Eye (tissue), 1 donor: ENCODE measurements around the gene ZNF469.

ENCODE experiments used
- DNase-seq: peaks from one replicate; pipeline ENCODE4 v3.0.0-alpha.2; 2015

ZNF469 gene

DNA sequence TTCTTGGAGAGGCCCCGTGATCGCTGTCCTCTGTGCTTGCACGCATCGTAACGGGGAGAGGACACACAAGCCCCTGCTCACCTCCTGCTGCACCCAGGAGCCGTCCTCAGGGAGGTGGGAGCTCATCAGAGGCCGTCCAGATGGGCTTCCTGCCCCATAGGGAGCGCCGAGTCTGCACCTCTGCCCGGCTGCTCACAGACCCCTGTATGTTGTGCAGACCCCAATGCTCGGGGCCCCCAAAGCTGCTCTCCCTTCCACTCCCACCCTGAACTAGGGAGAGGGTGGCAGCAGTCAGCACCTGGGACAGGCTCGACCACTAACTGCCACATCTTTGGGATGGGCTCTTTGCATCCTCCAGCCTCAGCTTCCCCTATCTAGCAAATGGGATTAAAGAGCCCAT lies 4.4 kb upstream of the ZNF469 start:
- no peak for DNase-seq

DNA sequence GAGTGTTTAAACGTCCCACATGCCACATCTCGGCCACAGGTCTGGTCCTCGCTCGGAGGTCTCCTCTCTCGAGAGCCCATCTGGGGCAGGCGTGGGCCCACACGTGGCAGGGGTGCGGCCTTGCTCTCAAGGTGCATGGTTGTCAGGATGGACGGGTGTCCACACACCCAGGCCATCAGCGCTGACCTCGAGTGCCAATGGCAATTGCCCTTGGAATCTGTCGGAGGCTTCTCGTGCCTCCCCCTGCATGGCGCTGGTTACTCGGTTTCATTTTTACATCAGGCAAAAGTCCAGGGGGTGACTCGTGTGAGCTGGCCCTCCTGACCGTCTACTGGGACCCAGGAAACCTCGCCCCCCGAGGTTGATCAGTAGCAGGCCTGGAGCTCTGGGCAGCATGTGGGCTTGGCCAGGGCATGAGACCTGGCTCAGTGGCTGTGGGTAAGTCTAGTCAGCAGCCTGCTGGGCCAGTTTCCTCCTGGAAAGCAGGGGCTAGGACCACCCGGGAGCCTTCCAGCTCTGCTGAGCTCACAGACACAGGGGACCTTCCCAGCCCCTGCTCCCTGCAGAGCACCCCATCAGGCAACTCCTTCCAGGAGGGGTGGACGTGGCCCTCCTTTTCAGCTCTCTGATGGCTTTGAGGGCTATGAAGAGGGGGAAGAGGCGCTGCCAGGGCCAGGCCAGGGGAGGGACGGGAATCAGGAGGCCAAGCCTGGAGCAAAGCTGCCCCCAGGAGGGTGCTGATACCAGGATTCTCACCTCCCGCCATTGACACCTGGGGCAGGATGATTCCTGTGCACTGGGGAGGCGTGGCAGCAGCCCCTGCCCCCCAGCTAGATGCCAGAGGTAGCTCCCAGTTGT lies 3.7 kb upstream of the ZNF469 start:
- no peak for DNase-seq

DNA sequence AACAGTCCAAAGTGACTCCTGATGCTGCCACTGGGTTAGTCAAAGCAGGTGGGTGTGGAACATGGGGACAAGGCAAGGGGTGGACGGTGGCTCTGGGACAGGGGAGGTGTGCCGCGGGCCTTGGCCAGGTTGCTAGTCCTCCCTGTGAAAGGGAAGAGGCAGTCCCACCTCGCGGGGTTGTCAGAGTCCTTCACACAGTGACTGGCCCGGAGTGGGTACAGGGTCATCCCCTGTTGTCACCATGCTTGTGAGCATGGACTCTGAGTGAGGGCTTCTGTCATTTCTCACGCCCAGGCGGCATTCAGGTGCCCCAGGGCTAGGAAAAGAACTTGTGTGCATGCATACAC lies 3.1 kb upstream of the ZNF469 start:
- DNase-seq = no peak

- DNase-seq = no peak
Measured at GRCh38 chr16:88380099-88380498, 2.7 kb upstream of the ZNF469 start.

- DNase-seq = no peak
Measured at GRCh38 chr16:88380619-88381018, 2.1 kb upstream of the ZNF469 start.

GRCh38 chr16:88381820-88382451 lies 823 bp upstream of the ZNF469 start:
- no peak for DNase-seq

DNA sequence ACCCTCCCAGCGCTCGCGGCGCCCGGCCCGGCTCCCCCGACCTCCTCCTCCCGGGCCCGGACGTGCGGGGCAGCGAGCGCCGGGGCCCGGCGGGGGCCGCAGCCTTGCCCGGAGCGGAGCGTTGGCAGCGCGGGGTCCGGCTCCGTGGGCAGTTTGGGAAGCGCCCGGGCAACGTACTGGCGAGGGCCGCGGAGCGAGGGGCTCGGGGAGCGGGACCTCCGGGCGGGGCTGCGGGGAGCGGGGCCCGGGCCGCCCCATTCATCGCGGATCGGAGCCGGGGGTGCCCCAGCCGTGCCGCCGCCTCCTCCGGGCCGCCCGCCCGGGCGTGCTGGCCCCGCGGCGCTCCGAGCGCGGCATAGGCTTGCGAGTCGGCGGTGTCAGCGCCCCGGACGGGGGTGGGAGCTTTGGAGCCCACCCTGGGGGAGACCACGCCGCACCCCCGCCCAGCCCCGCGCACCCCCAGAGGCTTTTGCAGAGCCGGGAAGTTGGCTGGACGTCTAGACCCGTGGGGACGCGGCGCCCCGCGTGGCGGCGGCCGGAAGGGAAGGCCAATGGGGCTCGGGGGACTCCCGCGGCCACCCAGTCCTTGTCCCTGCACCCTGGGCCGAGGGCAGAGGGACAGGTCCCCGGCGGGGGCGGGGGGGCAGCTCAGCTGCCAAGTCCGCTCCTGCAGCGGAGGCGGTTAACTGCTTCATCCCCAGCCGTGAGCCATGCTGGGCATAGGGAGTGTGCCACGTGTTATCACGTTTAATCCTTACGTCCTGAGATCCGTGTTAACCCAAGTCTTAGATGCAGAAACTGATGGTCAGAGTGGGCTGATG lies 852 bp downstream of the ZNF469 start:
- peak; percentile 70 for DNase-seq

- no peak for DNase-seq
Measured at GRCh38 chr16:88384222-88385111, 1.7 kb downstream of the ZNF469 start.

DNA sequence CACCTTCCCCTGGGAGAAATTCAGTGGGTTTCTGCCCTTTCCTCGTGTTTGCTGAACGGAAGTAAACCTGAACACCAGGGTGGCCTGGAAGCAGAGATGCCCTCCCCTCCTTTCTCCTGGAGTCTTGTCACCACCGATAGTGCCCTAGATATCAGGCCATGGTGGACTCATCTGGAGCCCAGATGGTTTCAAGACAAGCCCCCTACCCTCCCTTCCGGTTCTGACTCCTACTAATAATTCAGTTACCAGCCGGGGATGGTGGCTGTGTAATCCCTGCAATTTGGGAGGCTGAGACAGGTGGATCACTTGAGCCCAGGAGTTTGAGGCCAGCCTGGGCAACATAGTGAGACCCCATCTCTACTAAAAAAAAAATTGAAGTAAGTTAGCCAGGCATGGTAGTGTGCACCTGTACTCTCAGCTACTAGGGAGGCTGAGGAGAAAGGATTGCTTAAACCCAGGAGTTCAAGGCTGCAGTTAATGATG lies 2.4 kb downstream of the ZNF469 start:
- no peak for DNase-seq

- DNase-seq = no peak
Measured at GRCh38 chr16:88385831-88386815, 3.4 kb downstream of the ZNF469 start.

GRCh38 chr16:88387180-88387765 lies 4.5 kb downstream of the ZNF469 start:
- no peak for DNase-seq

GRCh38 chr16:88387941-88388627 lies 5.3 kb downstream of the ZNF469 start:
- DNase-seq = peak; percentile 70

GRCh38 chr16:88389191-88389590 lies 6.4 kb downstream of the ZNF469 start:
- no peak for DNase-seq

GRCh38 chr16:88389621-88390160 lies 6.9 kb downstream of the ZNF469 start:
- DNase-seq = no peak

DNA sequence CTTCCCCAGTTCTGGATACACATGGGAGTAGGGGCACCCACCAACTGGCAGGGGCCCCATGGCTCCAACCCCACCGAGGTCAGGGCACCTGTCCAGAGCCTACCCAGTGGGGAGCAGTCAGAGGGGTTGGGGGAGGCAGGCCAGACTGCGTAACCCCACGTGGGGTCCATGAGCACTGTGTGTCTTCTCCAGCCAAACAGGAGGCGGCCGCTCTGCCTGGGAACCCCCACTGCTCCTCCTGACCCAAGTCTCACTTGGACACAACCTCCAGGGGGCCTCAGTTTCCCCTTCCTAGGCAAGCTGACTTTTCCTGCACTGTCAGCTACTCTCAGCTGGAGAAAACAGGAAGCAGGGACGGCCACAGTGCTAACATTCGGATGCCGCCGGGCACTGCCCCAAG lies 7.5 kb downstream of the ZNF469 start:
- DNase-seq = no peak

DNA sequence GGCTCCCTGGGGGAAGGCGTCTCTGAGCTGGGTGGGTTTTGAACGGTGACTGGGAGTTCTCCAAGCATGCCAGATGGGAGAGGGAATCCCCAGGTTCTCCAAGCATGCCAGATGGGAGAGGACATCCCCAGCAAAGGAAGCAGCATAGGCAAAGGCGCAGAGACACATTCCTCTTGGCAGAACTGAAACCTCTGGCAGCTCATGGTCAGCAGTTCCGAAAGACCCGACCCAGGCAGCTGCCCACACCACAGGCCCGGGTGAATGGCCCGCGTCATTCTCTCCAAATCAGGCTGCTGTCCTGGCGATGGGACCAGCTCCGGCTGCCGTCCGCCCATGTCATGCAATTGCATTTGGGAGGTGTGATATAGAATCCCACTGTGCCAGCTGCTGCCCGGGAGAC lies 8.0 kb downstream of the ZNF469 start:
- no peak for DNase-seq

DNA sequence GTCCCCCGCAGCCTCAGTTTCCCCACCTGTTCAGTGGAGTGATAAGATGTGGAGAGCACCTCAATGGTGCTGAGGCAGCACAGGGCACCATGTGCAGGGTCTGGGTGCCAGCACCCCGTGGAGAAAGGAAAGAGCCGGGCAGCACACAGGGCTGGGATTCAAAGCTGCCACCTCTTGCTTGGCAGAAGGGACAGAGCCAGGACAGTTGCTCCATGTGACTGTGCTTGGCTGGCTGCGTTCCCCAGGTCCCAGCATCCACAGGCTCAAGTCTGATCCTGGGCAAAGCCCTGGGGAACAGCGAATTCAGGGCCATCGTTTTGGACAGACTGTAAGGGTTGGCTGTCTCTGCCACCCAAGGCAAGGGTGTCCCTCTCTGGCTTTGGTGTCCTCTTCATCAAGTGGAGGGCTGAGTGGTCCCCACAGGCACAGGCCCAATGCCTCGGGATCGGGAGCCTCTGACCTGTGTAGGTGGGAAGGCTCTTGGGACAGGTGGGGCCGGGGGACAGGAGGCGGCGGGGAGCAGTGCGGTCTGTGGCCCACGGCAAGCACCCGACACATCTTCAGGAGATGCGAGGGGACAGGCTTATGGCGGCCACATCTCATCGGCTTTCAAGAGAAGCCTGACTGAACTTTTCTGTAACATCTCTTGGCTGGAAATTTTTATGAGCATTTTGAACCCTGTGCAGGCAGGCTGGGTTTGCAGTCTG lies 8.5 kb downstream of the ZNF469 start:
- no peak for DNase-seq

GRCh38 chr16:88392111-88392510 lies 9.4 kb downstream of the ZNF469 start:
- DNase-seq = no peak

DNA sequence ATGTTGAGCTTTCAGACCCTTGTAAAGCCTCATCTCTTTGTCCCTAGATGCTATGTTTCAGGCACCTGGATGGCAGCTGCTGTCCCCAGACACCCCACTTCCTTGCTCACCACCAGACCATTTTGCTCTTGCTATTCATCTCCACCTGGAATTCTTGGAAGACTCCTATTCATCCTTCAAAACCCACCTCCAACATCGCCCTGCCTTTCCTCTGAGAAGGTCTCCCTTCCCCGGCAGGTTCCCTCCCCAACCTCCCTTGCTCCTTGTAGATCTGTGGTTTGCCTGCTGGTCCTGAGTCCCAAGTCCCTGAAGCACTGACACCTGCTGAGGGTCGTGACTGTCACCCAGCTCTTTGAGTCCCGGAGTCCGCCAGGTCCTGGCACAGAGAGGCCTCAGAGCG lies 9.9 kb downstream of the ZNF469 start:
- no peak for DNase-seq
